ENCODE measurements around the gene CPNE4. TPM values are rescaled to one million over a fixed set of nuclear protein-coding genes. Genes with fewer than 3 reads are reported as not detected.

CPNE4 gene
- total RNA-seq, 1 experiment from 2014 or later: 1.9 TPM

GRCh38 chr3:131895766-131896165, 139.0 kb downstream of the CPNE4 start:
- Histone ChIP-seq H3K23me2 (ENCODE audit: insufficient read length, low read depth, low read length, poor library complexity, severe bottlenecking) (no peaks in the 10 kb centered on the region), H3K27me3 (ENCODE audit: insufficient read depth, low read length) (no peaks in the 10 kb centered on the region), H4K5ac (ENCODE audit: insufficient read length, low read depth, low read length) (no peak overlapping the region), H2AFZ (ENCODE audit: low read length) (no peak overlapping the region), H2BK120ac (ENCODE audit: low read depth, low read length, poor library complexity, severe bottlenecking) (no peak overlapping the region), H3K4me2 (ENCODE audit: insufficient read depth, insufficient read length, low read length) (no peak overlapping the region), H3K4me1 (ENCODE audit: insufficient read depth, low read length) (no peaks in the 10 kb centered on the region), H2AK5ac (ENCODE audit: insufficient read length, low read length) (no peak overlapping the region), H2BK15ac (ENCODE audit: low read depth, low read length) (no peak overlapping the region), H4K20me1 (ENCODE audit: control insufficient read depth, insufficient read depth, insufficient read length) (no peaks in the 10 kb centered on the region), H2BK5ac (ENCODE audit: insufficient read length, low read length) (no peak overlapping the region), H3K18ac (ENCODE audit: insufficient read length, low read depth, low read length) (no peak overlapping the region), H3K79me2 (ENCODE audit: insufficient read depth, low read length) (no peaks in the 10 kb centered on the region), H3K23ac (ENCODE audit: insufficient read length, low read depth, low read length) (no peak overlapping the region), H3K9ac (ENCODE audit: extremely low read depth, insufficient read length, low read length) (no peak overlapping the region), H2BK20ac (ENCODE audit: low read depth, low read length, poor library complexity, severe bottlenecking) (no peak overlapping the region), H3K4ac (ENCODE audit: low read depth, low read length) (no peak overlapping the region), H3T11ph (ENCODE audit: low read length) (no peak overlapping the region), H2BK12ac (ENCODE audit: insufficient read length, low read depth, low read length) (no peak overlapping the region), H3K9me3 (ENCODE audit: control insufficient read depth, low read depth, low read length) (no peaks in the 10 kb centered on the region), H3K27ac (ENCODE audit: insufficient read length, low read depth, low read length) (no peak overlapping the region), H4K91ac (ENCODE audit: insufficient read length, low read depth, low read length) (no peak overlapping the region), H3K79me1 (ENCODE audit: insufficient read depth, low read depth, low read length, poor library complexity, severe bottlenecking) (no peaks in the 10 kb centered on the region), H4K8ac (replicated peaks; ENCODE audit: insufficient read length, low read depth, low read length) (no peak overlapping the region), H3K56ac (ENCODE audit: insufficient read length, low read depth, low read length) (no peak overlapping the region), H3K14ac (ENCODE audit: insufficient read depth, low read length) (no peak overlapping the region)
- peaks cover 12% of the 10 kb centered on the region in 2 experiments for H3K4me1 Mint-ChIP-seq
- H3K36me3 Mint-ChIP-seq (ENCODE audit: insufficient read depth in 1 of 3, low read depth in 3 of 3): no peaks in the 10 kb centered on the region
- no peak for TF ChIP-seq CTCF (conservative IDR thresholded peaks at IDR 0.05)
- no CpG with 5 or more reads among the region's 3 CpGs for WGBS (ENCODE audit: extremely low coverage, insufficient read length, low lambda C conversion rate)
- no peaks in the 10 kb centered on the region for H3K27me3 Mint-ChIP-seq (ENCODE audit: low read depth)
- DNase-seq: no peak
- no peaks in the 10 kb centered on the region for H3K9me3 Mint-ChIP-seq
- no peak overlapping the region for H3K4me3 Mint-ChIP-seq
- no peak overlapping the region for H3K27ac Mint-ChIP-seq
